C4-2B (cell line): ENCODE measurements around the gene WDR81.

Source experiments
- CTCF ChIP-seq: fragments of 450-650 bp; conservative IDR thresholded peaks from 2 replicates; pipeline ENCODE4 v1.5.1; 2017; ENCODE audit warnings: mild to moderate bottlenecking
- ZFX ChIP-seq: fragments of 450-650 bp; IDR thresholded peaks from 2 replicates; pipeline ENCODE4 v1.6.1; 2017

GRCh38 chr17:1767358-1767757 lies 42.9 kb downstream of the WDR81 start:
- TF ChIP-seq CTCF, result no peak
- TF ChIP-seq ZFX, result no peak
